ENCODE results near the gene C1QTNF8.

C1QTNF8 gene

DNA sequence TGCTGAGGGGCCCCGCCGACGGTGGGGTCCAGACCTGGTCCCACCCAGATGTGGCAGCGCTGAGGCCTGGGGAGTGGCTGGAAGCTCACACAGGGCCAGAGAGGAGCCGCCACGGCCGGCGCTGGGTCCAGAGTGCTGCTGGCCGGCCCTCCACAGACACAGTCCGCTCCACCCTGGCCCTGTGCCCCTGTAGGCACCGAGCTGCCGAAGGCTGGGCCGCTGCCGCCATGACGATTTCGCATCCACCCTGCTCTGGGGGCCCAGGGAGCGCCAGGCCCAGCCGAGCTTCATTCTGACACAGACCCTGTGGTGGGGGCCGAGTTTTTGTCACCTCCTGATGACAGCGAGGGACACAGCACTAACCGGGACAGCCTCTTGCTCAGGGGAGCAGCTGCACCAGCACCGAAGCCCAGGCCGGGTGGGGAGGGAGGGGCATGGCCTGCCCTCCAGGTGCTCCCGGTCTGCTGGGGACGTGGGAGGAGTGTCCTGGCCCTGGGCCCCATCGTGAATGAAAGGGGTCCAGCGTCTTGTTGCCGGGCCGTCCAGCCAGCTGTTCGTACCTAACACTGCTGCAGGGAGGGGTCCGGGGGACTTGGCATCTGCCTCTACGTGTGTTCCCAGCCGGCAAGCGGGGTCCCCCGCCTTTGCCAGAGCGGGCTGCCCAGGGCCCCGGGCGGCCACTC is 50.6 kb downstream of the C1QTNF8 start:
- TF ChIP-seq, protein P1, sequence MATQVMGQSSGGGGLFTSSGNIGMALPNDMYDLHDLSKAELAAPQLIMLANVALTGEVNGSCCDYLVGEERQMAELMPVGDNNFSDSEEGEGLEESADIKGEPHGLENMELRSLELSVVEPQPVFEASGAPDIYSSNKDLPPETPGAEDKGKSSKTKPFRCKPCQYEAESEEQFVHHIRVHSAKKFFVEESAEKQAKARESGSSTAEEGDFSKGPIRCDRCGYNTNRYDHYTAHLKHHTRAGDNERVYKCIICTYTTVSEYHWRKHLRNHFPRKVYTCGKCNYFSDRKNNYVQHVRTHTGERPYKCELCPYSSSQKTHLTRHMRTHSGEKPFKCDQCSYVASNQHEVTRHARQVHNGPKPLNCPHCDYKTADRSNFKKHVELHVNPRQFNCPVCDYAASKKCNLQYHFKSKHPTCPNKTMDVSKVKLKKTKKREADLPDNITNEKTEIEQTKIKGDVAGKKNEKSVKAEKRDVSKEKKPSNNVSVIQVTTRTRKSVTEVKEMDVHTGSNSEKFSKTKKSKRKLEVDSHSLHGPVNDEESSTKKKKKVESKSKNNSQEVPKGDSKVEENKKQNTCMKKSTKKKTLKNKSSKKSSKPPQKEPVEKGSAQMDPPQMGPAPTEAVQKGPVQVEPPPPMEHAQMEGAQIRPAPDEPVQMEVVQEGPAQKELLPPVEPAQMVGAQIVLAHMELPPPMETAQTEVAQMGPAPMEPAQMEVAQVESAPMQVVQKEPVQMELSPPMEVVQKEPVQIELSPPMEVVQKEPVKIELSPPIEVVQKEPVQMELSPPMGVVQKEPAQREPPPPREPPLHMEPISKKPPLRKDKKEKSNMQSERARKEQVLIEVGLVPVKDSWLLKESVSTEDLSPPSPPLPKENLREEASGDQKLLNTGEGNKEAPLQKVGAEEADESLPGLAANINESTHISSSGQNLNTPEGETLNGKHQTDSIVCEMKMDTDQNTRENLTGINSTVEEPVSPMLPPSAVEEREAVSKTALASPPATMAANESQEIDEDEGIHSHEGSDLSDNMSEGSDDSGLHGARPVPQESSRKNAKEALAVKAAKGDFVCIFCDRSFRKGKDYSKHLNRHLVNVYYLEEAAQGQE (IDR thresholded peaks at IDR 0.05; ENCODE audit: insufficient read depth in 1 of 2, low read depth in 2 of 2, low read length in 2 of 2) = no peak
- TF ChIP-seq TAF1 (IDR thresholded peaks at IDR 0.05; ENCODE audit: borderline replicate concordance, insufficient read depth, low read length) = no peak
- TF ChIP-seq SIN3A (IDR thresholded peaks at IDR 0.05; ENCODE audit: borderline replicate concordance, insufficient read depth, low read length) = no peak
- TF ChIP-seq POLR2AphosphoS5 (IDR thresholded peaks at IDR 0.05; ENCODE audit: low read depth, low read length) = no peak
- TF ChIP-seq FOXP2 (optimal IDR thresholded peaks at IDR 0.05; ENCODE audit: borderline replicate concordance, extremely low read depth, extremely low read length, insufficient read depth) = no peak

GRCh38 chr16:1044460-1045309 is 51.4 kb downstream of the C1QTNF8 start:
- TF ChIP-seq FOXP2 (optimal IDR thresholded peaks at IDR 0.05; ENCODE audit: borderline replicate concordance, extremely low read depth, extremely low read length, insufficient read depth) (no peak), POLR2AphosphoS5 (IDR thresholded peaks at IDR 0.05; ENCODE audit: low read depth, low read length) (no peak), SIN3A (IDR thresholded peaks at IDR 0.05; ENCODE audit: borderline replicate concordance, insufficient read depth, low read length) (no peak), TAF1 (IDR thresholded peaks at IDR 0.05; ENCODE audit: borderline replicate concordance, insufficient read depth, low read length) (no peak)
- TF ChIP-seq, protein P1 (IDR thresholded peaks at IDR 0.05; ENCODE audit: insufficient read depth in 1 of 2, low read depth in 2 of 2, low read length in 2 of 2) = no peak

DNA sequence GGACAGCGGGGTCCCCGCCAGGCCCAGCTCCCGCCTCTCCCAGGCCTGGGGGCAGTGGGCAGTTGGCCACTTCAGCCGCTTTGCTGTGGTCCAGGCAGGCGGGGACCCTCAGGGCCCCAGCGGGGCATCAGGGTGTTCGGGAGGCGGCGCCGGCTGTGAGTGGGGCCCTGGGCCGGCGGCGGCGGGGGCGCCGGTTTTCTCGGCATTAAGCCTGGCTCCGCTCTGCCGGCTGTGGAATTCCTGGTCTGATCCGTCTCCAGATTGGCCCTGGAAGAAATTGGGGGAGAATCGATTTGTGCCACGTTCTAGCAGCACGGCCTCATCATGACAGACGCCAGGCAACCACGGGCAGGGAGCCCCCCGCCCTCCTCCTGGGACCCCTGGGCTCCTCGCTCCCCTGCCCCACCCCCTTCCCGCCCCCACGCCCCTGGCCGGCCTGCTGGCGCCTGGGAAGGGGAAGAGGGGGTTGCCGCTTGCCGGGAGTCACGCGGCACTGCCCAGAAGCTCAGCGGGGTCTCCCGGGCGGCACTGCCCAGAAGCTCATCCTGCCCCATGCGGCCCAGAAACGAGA is 52.1 kb downstream of the C1QTNF8 start:
- TF ChIP-seq POLR2AphosphoS5 (IDR thresholded peaks at IDR 0.05; ENCODE audit: low read depth, low read length) = no peak
- TF ChIP-seq SIN3A (IDR thresholded peaks at IDR 0.05; ENCODE audit: borderline replicate concordance, insufficient read depth, low read length) = no peak
- TF ChIP-seq, protein P1 (IDR thresholded peaks at IDR 0.05; ENCODE audit: insufficient read depth in 1 of 2, low read depth in 2 of 2, low read length in 2 of 2) = no peak
- no peak for TF ChIP-seq FOXP2 (optimal IDR thresholded peaks at IDR 0.05; ENCODE audit: borderline replicate concordance, extremely low read depth, extremely low read length, insufficient read depth)
- no peak for TF ChIP-seq TAF1 (IDR thresholded peaks at IDR 0.05; ENCODE audit: borderline replicate concordance, insufficient read depth, low read length)

DNA sequence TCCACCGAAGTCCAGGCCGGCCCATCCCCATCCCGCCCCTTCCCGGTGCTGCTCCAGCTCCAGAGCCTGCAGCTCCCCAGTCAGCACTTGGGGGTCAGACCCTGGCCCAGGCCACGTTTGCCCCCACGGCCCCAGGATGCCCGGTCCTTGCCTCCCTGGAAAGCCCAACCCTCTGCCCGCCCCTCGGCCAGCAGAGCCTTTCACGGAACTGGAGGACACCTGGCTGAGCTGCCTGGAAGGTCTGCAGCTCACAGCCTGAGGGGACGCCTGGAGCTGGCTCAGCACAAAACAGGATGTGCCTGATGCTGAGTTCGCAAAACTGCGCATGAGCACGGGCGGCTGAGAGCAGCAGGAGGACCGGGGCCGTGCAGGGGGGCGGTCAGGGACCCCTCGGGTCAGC is 53.2 kb downstream of the C1QTNF8 start:
- TF ChIP-seq TAF1 (IDR thresholded peaks at IDR 0.05; ENCODE audit: borderline replicate concordance, insufficient read depth, low read length) = no peak
- TF ChIP-seq FOXP2 (optimal IDR thresholded peaks at IDR 0.05; ENCODE audit: borderline replicate concordance, extremely low read depth, extremely low read length, insufficient read depth) = no peak
- TF ChIP-seq, protein P1 (IDR thresholded peaks at IDR 0.05; ENCODE audit: insufficient read depth in 1 of 2, low read depth in 2 of 2, low read length in 2 of 2) = no peak
- TF ChIP-seq SIN3A (IDR thresholded peaks at IDR 0.05; ENCODE audit: borderline replicate concordance, insufficient read depth, low read length) = no peak
- no peak for TF ChIP-seq POLR2AphosphoS5 (IDR thresholded peaks at IDR 0.05; ENCODE audit: low read depth, low read length)

Measured in PFSK-1 (cell line).